Stimulated activated CD4-positive, alpha-beta T cell treated with anti-CD3 and anti-CD28 coated beads, TNF-alpha, amount 100 ng/mL, for 48 hours (primary cell): ENCODE data around the gene PACS1.

Source experiments
- DNase-seq, 3 donors: peaks; one replicate each; pipeline ENCODE4 v3.0.0-alpha.2; 2020; ENCODE audit warnings: low read depth in 3 of 3

The PACS1 gene

GRCh38 chr11:66050581-66051231 is 19.4 kb upstream of the PACS1 start:
- DNase-seq: no peak

- no peak for DNase-seq
Observed at GRCh38 chr11:66051371-66051765, 18.7 kb upstream of the PACS1 start.

- peak; percentile 90 to 96 (median 92) for DNase-seq
Observed at GRCh38 chr11:66051766-66052663, 18.1 kb upstream of the PACS1 start, which contains the start of gene SF3B2. Gene SF3B2, plus strand, starts transcription at chr11:66052364. Its CDS starts 21 bp downstream, at chr11:66052385.

GRCh38 chr11:66052664-66052982 is 17.4 kb upstream of the PACS1 start:
- no peak for DNase-seq

GRCh38 chr11:66055021-66055420 is 15.1 kb upstream of the PACS1 start:
- DNase-seq: no peak

- no peak for DNase-seq
Observed at GRCh38 chr11:66056501-66056900, 13.6 kb upstream of the PACS1 start.

GRCh38 chr11:66059966-66060680 is 9.9 kb upstream of the PACS1 start:
- no peak for DNase-seq

- DNase-seq: no peak
Observed at GRCh38 chr11:66061268-66061667, 8.8 kb upstream of the PACS1 start.

GRCh38 chr11:66062408-66062807 is 7.7 kb upstream of the PACS1 start:
- no peak for DNase-seq

- no peak for DNase-seq
Observed at GRCh38 chr11:66063900-66064299, 6.2 kb upstream of the PACS1 start.

GRCh38 chr11:66064571-66064970 is 5.5 kb upstream of the PACS1 start:
- no peak for DNase-seq

- no peak for DNase-seq
Observed at GRCh38 chr11:66066751-66067150, 3.3 kb upstream of the PACS1 start.

- no peak for DNase-seq
Observed at GRCh38 chr11:66067640-66068039, 2.4 kb upstream of the PACS1 start.

GRCh38 chr11:66068154-66068821 is 1.8 kb upstream of the PACS1 start:
- DNase-seq: peak; percentile 57 to 62 (median 58)

GRCh38 chr11:66068923-66069714 is 953 bp upstream of the PACS1 start:
- no peak for DNase-seq

- no peak for DNase-seq
Observed at GRCh38 chr11:66070604-66071380, 720 bp downstream of the PACS1 start.

- no peak for DNase-seq
Observed at GRCh38 chr11:66071381-66071801, 1.3 kb downstream of the PACS1 start.

GRCh38 chr11:66072081-66072480 is 2.0 kb downstream of the PACS1 start:
- no peak for DNase-seq

- DNase-seq: no peak
Observed at GRCh38 chr11:66072518-66072917, 2.4 kb downstream of the PACS1 start.

- DNase-seq: no peak
Observed at GRCh38 chr11:66073669-66074068, 3.6 kb downstream of the PACS1 start.
